SU-DHL-6 (cell line): ENCODE data around the gene TEX36.

Experiments used
- H2AFZ ChIP-seq: fragments of 200-600 bp; sonication (generic); 2 replicates; pipeline ENCODE4 v1.6.1; 2014; ENCODE audit warnings: low read depth, mild to moderate bottlenecking, moderate library complexity, mixed read lengths, antibody characterized with exemption, low read length; ENCODE audit not compliant: severe bottlenecking
- H3F3A ChIP-seq: fragments of 200-600 bp; shearing (Covaris generic); 2 replicates; pipeline ENCODE4 v1.6.0; 2016; ENCODE audit warnings: antibody characterized with exemption, mild to moderate bottlenecking; ENCODE audit not compliant: insufficient read depth
- H3K27ac ChIP-seq: fragments of 200-600 bp; sonication (generic); 2 replicates; pipeline ENCODE4 v1.5.1; 2016; ENCODE audit warnings: low read depth, mild to moderate bottlenecking, low read length, moderate library complexity, mixed read lengths
- H3K27me3 ChIP-seq: fragments of 200-600 bp; sonication (generic), shearing (Covaris generic); 2 replicates; pipeline ENCODE4 v1.6.0; 2014; ENCODE audit warnings: mild to moderate bottlenecking, low read length
- H3K36me3 ChIP-seq: fragments of 200-600 bp; sonication (generic); 2 replicates; pipeline ENCODE4 v1.6.1; 2014; ENCODE audit warnings: mild to moderate bottlenecking, low read length, mixed read lengths
- H3K4me2 ChIP-seq: fragments of 300-600, 200-600 bp; shearing (Covaris generic), sonication (generic); 2 replicates; pipeline ENCODE4 v1.6.0; 2014; ENCODE audit warnings: low read length, low read depth, mild to moderate bottlenecking; ENCODE audit not compliant: poor library complexity, severe bottlenecking
- H3K4me3 ChIP-seq: fragments of 200-600 bp; sonication (generic); 2 replicates; pipeline ENCODE4 v1.5.1; 2014; ENCODE audit warnings: antibody characterized with exemption, low read length, mild to moderate bottlenecking, mixed read lengths; ENCODE audit not compliant: insufficient read depth, poor library complexity, severe bottlenecking
- H3K79me2 ChIP-seq: fragments of 200-600 bp; sonication (generic); 2 replicates; pipeline ENCODE4 v1.6.1; 2014; ENCODE audit warnings: mild to moderate bottlenecking, low read length, moderate library complexity; ENCODE audit not compliant: insufficient read depth
- H3K9ac ChIP-seq: fragments of 200-600 bp; sonication (generic); 2 replicates; pipeline ENCODE4 v1.7.0; 2014; ENCODE audit warnings: mild to moderate bottlenecking, low read length
- H3K9me2 ChIP-seq: fragments of 200-600 bp; sonication (generic); replicated peaks from 2 replicates; pipeline ENCODE4 v1.6.1; 2014; ENCODE audit warnings: low read length; ENCODE audit not compliant: insufficient read depth
- H3K9me3 ChIP-seq: fragments of 200-600 bp; sonication (generic); 2 replicates; pipeline ENCODE4 v1.6.1; 2014; ENCODE audit warnings: low read length, mixed read lengths; ENCODE audit not compliant: insufficient read depth
- H4K20me1 ChIP-seq: fragments of 200-600 bp; sonication (generic); 2 replicates; pipeline ENCODE4 v1.6.1; 2014; ENCODE audit warnings: low read depth, mild to moderate bottlenecking, antibody characterized with exemption, low read length, moderate library complexity, mixed read lengths
- CTCF ChIP-seq: fragments of 200-600 bp; sonication (generic); IDR thresholded peaks from one replicate; pipeline ENCODE4 v1.5.1; 2017; ENCODE audit warnings: antibody characterized with exemption, mild to moderate bottlenecking, low read length, moderate library complexity; ENCODE audit not compliant: insufficient read depth, poor library complexity, severe bottlenecking
- EZH2phosphoT487 ChIP-seq: fragments of 200-600 bp; sonication (generic), shearing (Covaris generic); conservative IDR thresholded peaks from 2 replicates; pipeline ENCODE4 v1.6.1; 2018; ENCODE audit warnings: mild to moderate bottlenecking, antibody characterized with exemption, low read length, moderate library complexity, mixed read lengths

TEX36 gene

GRCh38 chr10:125679436-125679835, 3.5 kb downstream of the TEX36 start:
- H3K9me2 ChIP-seq = no peaks in the 10 kb centered on the region
- TF ChIP-seq CTCF (no peak), EZH2phosphoT487 (no peak)
- no peaks in the 10 kb centered on the region for H4K20me1 ChIP-seq
- H3K4me3 ChIP-seq = no peak overlapping the region
- H3F3A ChIP-seq = no peaks in the 10 kb centered on the region
- H3K79me2 ChIP-seq = no peaks in the 10 kb centered on the region
- H3K9me3 ChIP-seq = no peaks in the 10 kb centered on the region
- no peaks in the 10 kb centered on the region for H3K27me3 ChIP-seq
- H2AFZ ChIP-seq = no peak overlapping the region
- H3K27ac ChIP-seq = no peak overlapping the region
- no peak overlapping the region for H3K4me2 ChIP-seq
- H3K9ac ChIP-seq = no peak overlapping the region
- no peaks in the 10 kb centered on the region for H3K36me3 ChIP-seq

- H3F3A ChIP-seq = no peaks in the 10 kb centered on the region
Observed at GRCh38 chr10:125672884-125673283, 10.1 kb downstream of the TEX36 start.

GRCh38 chr10:125662584-125662983, 20.4 kb downstream of the TEX36 start:
- Histone ChIP-seq H3K4me2 (no peak overlapping the region), H3K9me2 (peaks cover 4% of the 10 kb centered on the region; the same call in 1 of the 2 replicates), H3K4me3 (no peak overlapping the region), H3K9ac (no peak overlapping the region), H4K20me1 (no peaks in the 10 kb centered on the region), H3K9me3 (no peaks in the 10 kb centered on the region), H3F3A (no peaks in the 10 kb centered on the region), H3K27me3 (0 out of 2 replicates have a peak, but pooled peaks cover 3% of the 10 kb centered on the region), H3K79me2 (no peaks in the 10 kb centered on the region), H3K36me3 (no peaks in the 10 kb centered on the region), H2AFZ (no peak overlapping the region), H3K27ac (no peak overlapping the region)
- TF ChIP-seq EZH2phosphoT487 (no peak), CTCF (no peak)

More at GRCh38 chr10:125672884-125673283, 10.1 kb downstream of the TEX36 start:
- Histone ChIP-seq H3K4me2 (no peak overlapping the region), H3K36me3 (no peaks in the 10 kb centered on the region), H3K9me3 (no peaks in the 10 kb centered on the region), H3K4me3 (no peak overlapping the region), H3K9me2 (no peaks in the 10 kb centered on the region), H3K9ac (no peak overlapping the region), H2AFZ (no peak overlapping the region), H3K27me3 (no peaks in the 10 kb centered on the region), H3K27ac (no peak overlapping the region), H3K79me2 (no peaks in the 10 kb centered on the region), H4K20me1 (no peaks in the 10 kb centered on the region)
- TF ChIP-seq EZH2phosphoT487 = no peak
- no peak for TF ChIP-seq CTCF
